ENCODE results near the gene TTC19. TPM values are rescaled to one million over a fixed set of nuclear protein-coding genes. Genes with fewer than 3 reads are reported as not detected.

Gene TTC19
- total and polyA plus RNA-seq, 2 experiments from 2014 or later, result 30.3 to 93.5 TPM

- Histone ChIP-seq H2AFZ (no peak overlapping the region), H3K36me3 (ENCODE audit: insufficient read depth) (peaks cover 13% of the 10 kb centered on the region), H3K4me2 (no peak overlapping the region), H3K4me3 (no peak overlapping the region), H3K4me1 (ENCODE audit: insufficient read depth) (no peaks in the 10 kb centered on the region), H4K20me1 (replicated peaks; ENCODE audit: insufficient read depth) (peaks cover 18% of the 10 kb centered on the region), H3F3A (replicated peaks; ENCODE audit: low read depth) (no peaks in the 10 kb centered on the region), H3K9me2 (ENCODE audit: insufficient read depth) (no peaks in the 10 kb centered on the region), H3K27me3 (ENCODE audit: insufficient read depth) (no peaks in the 10 kb centered on the region), H3K79me2 (replicated peaks; ENCODE audit: insufficient read depth) (peaks cover 60% of the 10 kb centered on the region), H3K27ac (ENCODE audit: low read depth) (no peak overlapping the region)
- peak; percentile 64 for DNase-seq (ENCODE audit: low spot score)
- ATAC-seq, result peak; percentile 49; the same call in 2 of the 3 replicates
- TF ChIP-seq POLR2AphosphoS5 (IDR thresholded peaks at IDR 0.05; ENCODE audit: low read depth), result no peak
- TF ChIP-seq CTCF (conservative IDR thresholded peaks at IDR 0.05; ENCODE audit: low read depth in 2 of 2), result peak; percentile 40 to 60
- Mint-ChIP-seq H3K27ac (no peak overlapping the region), H3K4me1 (peaks cover 8% of the 10 kb centered on the region; the same call in 2 of the 3 replicates), H3K27me3 (ENCODE audit: insufficient read depth, low read depth, poor library complexity) (peaks cover 2% of the 10 kb centered on the region), H3K36me3 (ENCODE audit: low read depth) (peaks cover 75% of the 10 kb centered on the region; the same call in 2 of the 3 replicates), H3K9me3 (no peaks in the 10 kb centered on the region), H3K4me3 (no peak overlapping the region)
Observed at GRCh38 chr17:16013943-16014407, 14.4 kb downstream of the TTC19 start.

- no peak overlapping the region for H2AFZ ChIP-seq
- peak overlapping the region; percentile 56; the same call in 1 of the 2 replicates for H3K27ac Mint-ChIP-seq
- peaks cover 69% of the 10 kb centered on the region for H3K79me2 ChIP-seq (replicated peaks; ENCODE audit: insufficient read depth)
- H3K9me2 ChIP-seq (ENCODE audit: insufficient read depth), result no peaks in the 10 kb centered on the region
- peaks cover 25% of the 10 kb centered on the region for H4K20me1 ChIP-seq (replicated peaks; ENCODE audit: insufficient read depth)
- peaks cover 79% of the 10 kb centered on the region for H3K36me3 Mint-ChIP-seq (ENCODE audit: low read depth)
- DNase-seq (ENCODE audit: low spot score) (no peak), ATAC-seq (no peak)
- no peaks in the 10 kb centered on the region for H3K4me1 ChIP-seq (ENCODE audit: insufficient read depth)
- no peaks in the 10 kb centered on the region for H3K9me3 Mint-ChIP-seq
- no peaks in the 10 kb centered on the region for H3K4me1 Mint-ChIP-seq
- no peaks in the 10 kb centered on the region for H3K27me3 ChIP-seq (ENCODE audit: insufficient read depth)
- H3K4me3 ChIP-seq, result no peak overlapping the region
- H3K4me3 Mint-ChIP-seq, result no peak overlapping the region
- H3F3A ChIP-seq (replicated peaks; ENCODE audit: low read depth), result no peaks in the 10 kb centered on the region
- no peak overlapping the region for H3K27ac ChIP-seq (ENCODE audit: low read depth)
- H3K4me2 ChIP-seq, result no peak overlapping the region
- peaks cover under 1% of the 10 kb centered on the region; the same call in 1 of the 2 replicates for H3K36me3 ChIP-seq (ENCODE audit: insufficient read depth)
- peaks cover 4% of the 10 kb centered on the region for H3K27me3 Mint-ChIP-seq (ENCODE audit: insufficient read depth, low read depth, poor library complexity)
- TF ChIP-seq JUNB (IDR thresholded peaks at IDR 0.05; ENCODE audit: unreplicated experiment) (no peak), ZNF462 (CRISPR knock-in tag; IDR thresholded peaks at IDR 0.05) (no peak), REST (IDR thresholded peaks at IDR 0.05; ENCODE audit: unreplicated experiment) (no peak), NANOG (IDR thresholded peaks at IDR 0.05; ENCODE audit: borderline replicate concordance) (no peak), ZNF114 (CRISPR knock-in tag; IDR thresholded peaks at IDR 0.05) (no peak), EZH2phosphoT487 (IDR thresholded peaks at IDR 0.05; ENCODE audit: unreplicated experiment) (no peak), ETS1 (IDR thresholded peaks at IDR 0.05) (no peak)
Observed at GRCh38 chr17:16019347-16019746, 19.7 kb downstream of the TTC19 start.
